ENCODE data around the gene SLC12A4.
"Not testable (repeated sequence)": the region's sequence is repeated elsewhere in the genome, so short reads cannot be mapped to it uniquely, and the experiment has no call there.

SLC12A4 gene

GRCh38 chr16:67942200-67942509 lies 26.3 kb downstream of the SLC12A4 start:
- H3K4me1 Mint-ChIP-seq = peaks cover 3% of the 10 kb centered on the region
- no peaks in the 10 kb centered on the region for H3K9me3 Mint-ChIP-seq
- H3K27me3 Mint-ChIP-seq (ENCODE audit: low read depth) = no peaks in the 10 kb centered on the region
- H3K27ac Mint-ChIP-seq = peak overlapping the region in 1 of 3 experiments; percentile 40
- peaks cover 10% of the 10 kb centered on the region for H3K36me3 Mint-ChIP-seq (ENCODE audit: low read depth)
- peak; percentile 48 to 65 (median 55) for TF ChIP-seq CTCF (IDR thresholded peaks at IDR 0.05; ENCODE audit: unreplicated experiment in 3 of 3)
- H3K4me3 Mint-ChIP-seq = no peak overlapping the region

GRCh38 chr16:67941469-67942199 lies 26.8 kb downstream of the SLC12A4 start:
- TF ChIP-seq CTCF (IDR thresholded peaks at IDR 0.05; ENCODE audit: unreplicated experiment in 3 of 3) = no peak
- Mint-ChIP-seq H3K27me3 (ENCODE audit: low read depth) (no peaks in the 10 kb centered on the region), H3K36me3 (ENCODE audit: low read depth) (peaks cover 10% of the 10 kb centered on the region), H3K4me3 (no peak overlapping the region), H3K4me1 (peaks cover 8% of the 10 kb centered on the region), H3K27ac (no peak overlapping the region), H3K9me3 (no peaks in the 10 kb centered on the region)

GRCh38 chr16:67940446-67941089 lies 27.9 kb downstream of the SLC12A4 start:
- H3K36me3 Mint-ChIP-seq (ENCODE audit: low read depth) = peaks cover 7% of the 10 kb centered on the region
- no peak overlapping the region for H3K27ac Mint-ChIP-seq
- peaks cover 12% of the 10 kb centered on the region for H3K4me1 Mint-ChIP-seq
- no peak overlapping the region for H3K4me3 Mint-ChIP-seq
- no peak for TF ChIP-seq CTCF (IDR thresholded peaks at IDR 0.05; ENCODE audit: unreplicated experiment in 3 of 3)
- H3K9me3 Mint-ChIP-seq = no peaks in the 10 kb centered on the region
- H3K27me3 Mint-ChIP-seq (ENCODE audit: low read depth) = no peaks in the 10 kb centered on the region

GRCh38 chr16:67939507-67940445 lies 28.7 kb downstream of the SLC12A4 start:
- Mint-ChIP-seq H3K27me3 (ENCODE audit: low read depth) (no peaks in the 10 kb centered on the region), H3K27ac (no peak overlapping the region), H3K36me3 (ENCODE audit: low read depth) (peaks cover 7% of the 10 kb centered on the region), H3K4me1 (peaks cover 20% of the 10 kb centered on the region), H3K4me3 (no peak overlapping the region), H3K9me3 (no peaks in the 10 kb centered on the region)
- TF ChIP-seq CTCF (IDR thresholded peaks at IDR 0.05; ENCODE audit: unreplicated experiment in 3 of 3) = no peak

GRCh38 chr16:67937713-67938112 lies 30.7 kb downstream of the SLC12A4 start:
- peak overlapping the region in 1 of 3 experiments; percentile 99 for H3K27ac Mint-ChIP-seq
- not testable (repeated sequence) for H3K27me3 Mint-ChIP-seq (ENCODE audit: low read depth); H3K9me3 Mint-ChIP-seq; H3K36me3 Mint-ChIP-seq (ENCODE audit: low read depth)
- H3K4me3 Mint-ChIP-seq = peak overlapping the region; percentile 100
- peaks cover 30% of the 10 kb centered on the region for H3K4me1 Mint-ChIP-seq
